ENCODE data around the gene ASCL5. TPM values are rescaled to one million over a fixed set of nuclear protein-coding genes. Genes with fewer than 3 reads are reported as not detected.

The ASCL5 gene
- total and polyA plus RNA-seq, 2 of the 13 experiments (the other 11 are each of a cell fraction or from before 2014, with no cell fraction given), result not detected

GRCh38 chr1:201126832-201127754 lies at the start of gene ASCL5 (continued):
- no peak for TF ChIP-seq KLF12 (CRISPR knock-in tag; IDR thresholded peaks at IDR 0.05; ENCODE audit: borderline replicate concordance)
- TF ChIP-seq ZKSCAN8 (CRISPR knock-in tag; IDR thresholded peaks at IDR 0.05; ENCODE audit: borderline replicate concordance), result no peak
- TF ChIP-seq ARID4A (CRISPR knock-in tag; IDR thresholded peaks at IDR 0.05; ENCODE audit: borderline replicate concordance), result no peak
- TF ChIP-seq ZNF761 (CRISPR knock-in tag; conservative IDR thresholded peaks at IDR 0.05), result no peak
- TF ChIP-seq ZNF552 (CRISPR knock-in tag; IDR thresholded peaks at IDR 0.05; ENCODE audit: borderline replicate concordance), result no peak
- no peak for TF ChIP-seq GZF1 (CRISPR knock-in tag; IDR thresholded peaks at IDR 0.05)
- 0 out of 2 replicates have a peak, but pooled peaks have one; percentile 11 for TF ChIP-seq BCL3 (CRISPR knock-in tag; IDR thresholded peaks at IDR 0.05)
- no peak for TF ChIP-seq TAF1 (CRISPR knock-in tag; IDR thresholded peaks at IDR 0.05)
- TF ChIP-seq HNF1B (CRISPR knock-in tag; IDR thresholded peaks at IDR 0.05), result peak; percentile 28; the same call in 1 of the 2 replicates
- TF ChIP-seq ZNF609 (CRISPR knock-in tag; IDR thresholded peaks at IDR 0.05; ENCODE audit: borderline replicate concordance), result no peak
- TF ChIP-seq IRF9 (CRISPR knock-in tag; IDR thresholded peaks at IDR 0.05; ENCODE audit: borderline replicate concordance), result no peak
- no peak for TF ChIP-seq HNF4G (IDR thresholded peaks at IDR 0.05; ENCODE audit: borderline replicate concordance, low read depth, low read length)
- no peak for TF ChIP-seq HNF4G (CRISPR knock-in tag; IDR thresholded peaks at IDR 0.05; ENCODE audit: borderline replicate concordance, low read depth)
- peak; percentile 45; the same call in 1 of the 2 replicates for TF ChIP-seq FOXK1 (CRISPR knock-in tag; IDR thresholded peaks at IDR 0.05; ENCODE audit: borderline replicate concordance, low read depth)
